Adipocyte (in vitro differentiated cells): Measurements from ENCODE around the gene TMPRSS12.
"Not testable (repeated sequence)": the region's sequence is repeated elsewhere in the genome, so short reads cannot be mapped to it uniquely, and the experiment has no call there.

Experiments used
- DNase-seq: peaks from one replicate; pipeline ENCODE4 v3.0.0-alpha.2; 2015; ENCODE audit warnings: low read depth
- H3K27me3 ChIP-seq: replicated peaks from 2 replicates; pipeline ENCODE4 v1.7.0; 2013; ENCODE audit warnings: mild to moderate bottlenecking, low read length, moderate library complexity; ENCODE audit not compliant: control insufficient read depth, insufficient read depth
- H3K36me3 ChIP-seq: 2 replicates; pipeline ENCODE4 v1.7.0; 2013; ENCODE audit warnings: low read length, mild to moderate bottlenecking, moderate library complexity; ENCODE audit not compliant: control insufficient read depth, insufficient read depth, severe bottlenecking
- H3K4me1 ChIP-seq: 2 replicates; pipeline ENCODE4 v1.7.0; 2013; ENCODE audit warnings: mild to moderate bottlenecking, low read length, moderate library complexity; ENCODE audit not compliant: control insufficient read depth, insufficient read depth
- H3K4me3 ChIP-seq: 2 replicates; pipeline ENCODE4 v1.7.0; 2013; ENCODE audit warnings: mild to moderate bottlenecking, low read length, moderate library complexity
- H3K9ac ChIP-seq: 2 replicates; pipeline ENCODE4 v1.7.0; 2013; ENCODE audit warnings: mild to moderate bottlenecking, low read length, moderate library complexity
- H3K9me3 ChIP-seq: 2 replicates; pipeline ENCODE4 v1.7.0; 2013; ENCODE audit warnings: mild to moderate bottlenecking, low read length, moderate library complexity; ENCODE audit not compliant: control insufficient read depth

The TMPRSS12 gene

GRCh38 chr12:50916292-50916691 lies 73.6 kb downstream of the TMPRSS12 start:
- Histone ChIP-seq H3K9ac (no peak overlapping the region), H3K27me3 (no peaks in the 10 kb centered on the region), H3K9me3 (peaks cover 62% of the 10 kb centered on the region), H3K4me3 (no peak overlapping the region), H3K36me3 (no peaks in the 10 kb centered on the region), H3K4me1 (no peaks in the 10 kb centered on the region)
- no peak for DNase-seq

DNA sequence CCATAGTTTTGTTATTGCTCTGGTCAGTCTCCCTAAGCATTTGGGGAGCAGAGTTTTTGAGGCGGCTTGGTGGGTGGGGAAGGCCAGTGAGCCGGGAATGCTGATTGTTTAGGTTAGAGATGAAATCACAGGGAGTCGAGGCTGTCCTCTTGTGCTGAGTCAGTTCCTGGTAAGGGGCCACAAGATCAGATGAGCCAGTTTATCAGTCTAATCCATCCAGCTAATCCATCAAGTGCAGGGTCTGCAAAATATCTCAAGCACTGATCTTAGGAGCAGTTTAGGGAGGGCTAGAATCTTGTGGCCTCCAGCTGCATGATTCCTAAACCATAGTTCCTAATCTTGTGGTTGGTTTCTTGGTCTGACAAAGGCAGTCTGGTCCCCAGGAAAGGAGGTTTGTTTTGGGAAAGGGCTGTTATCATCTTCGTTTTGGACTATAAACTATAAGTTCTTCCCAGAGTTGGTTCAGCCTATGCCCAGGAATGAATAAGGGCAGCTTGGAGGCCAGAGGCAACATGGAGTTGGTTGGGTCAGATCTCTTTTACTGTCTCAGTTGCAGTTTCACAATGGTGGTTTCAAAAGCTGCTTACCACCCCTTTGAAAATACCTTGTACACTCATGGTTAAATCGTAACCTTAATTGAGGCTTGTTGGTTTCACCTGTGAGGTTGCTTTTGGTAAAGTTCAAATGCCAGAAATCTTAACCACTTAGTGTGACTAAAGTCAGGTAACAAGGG lies 76.0 kb downstream of the TMPRSS12 start:
- DNase-seq, result no peak
- Histone ChIP-seq H3K4me3 (no peak overlapping the region), H3K9me3 (peaks cover 39% of the 10 kb centered on the region), H3K9ac (no peak overlapping the region), H3K27me3 (no peaks in the 10 kb centered on the region), H3K4me1 (peaks cover 15% of the 10 kb centered on the region), H3K36me3 (no peaks in the 10 kb centered on the region)

DNA sequence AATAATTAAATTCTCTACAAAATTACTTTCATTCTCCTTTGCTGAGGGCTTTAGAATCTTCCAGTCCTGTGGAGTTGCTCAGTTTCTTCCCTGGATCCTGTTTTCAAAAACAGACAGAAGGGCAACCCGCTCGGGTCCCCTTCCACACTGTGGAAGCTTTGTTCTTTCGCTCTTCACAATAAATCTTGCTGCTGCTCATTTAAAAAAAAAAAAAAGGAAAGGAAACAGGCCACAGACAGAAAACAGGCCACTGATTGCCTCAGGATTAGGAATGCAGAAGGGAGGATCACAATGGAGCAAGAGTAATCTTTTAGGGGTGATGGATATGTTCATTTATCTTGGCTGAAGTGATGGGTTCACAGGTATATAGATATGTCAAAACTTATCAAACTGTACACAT lies 80.1 kb downstream of the TMPRSS12 start:
- peak; percentile 75 for DNase-seq
- Histone ChIP-seq H3K27me3 (no peaks in the 10 kb centered on the region), H3K4me3 (peak overlapping the region; percentile 99), H3K4me1 (peaks cover 20% of the 10 kb centered on the region), H3K9ac (peak overlapping the region; percentile 99), H3K36me3 (no peaks in the 10 kb centered on the region), H3K9me3 (peaks cover 3% of the 10 kb centered on the region)

- Histone ChIP-seq H3K36me3 (no peaks in the 10 kb centered on the region), H3K4me3 (peak overlapping the region; percentile 99), H3K4me1 (peaks cover 25% of the 10 kb centered on the region), H3K9ac (peak overlapping the region; percentile 99), H3K27me3 (no peaks in the 10 kb centered on the region), H3K9me3 (no peaks in the 10 kb centered on the region)
- DNase-seq, result no peak
Observed at GRCh38 chr12:50923361-50924130, 80.8 kb downstream of the TMPRSS12 start.

GRCh38 chr12:50924131-50924438 lies 81.4 kb downstream of the TMPRSS12 start:
- H3K27me3 ChIP-seq, result no peaks in the 10 kb centered on the region
- no peak for DNase-seq

DNA sequence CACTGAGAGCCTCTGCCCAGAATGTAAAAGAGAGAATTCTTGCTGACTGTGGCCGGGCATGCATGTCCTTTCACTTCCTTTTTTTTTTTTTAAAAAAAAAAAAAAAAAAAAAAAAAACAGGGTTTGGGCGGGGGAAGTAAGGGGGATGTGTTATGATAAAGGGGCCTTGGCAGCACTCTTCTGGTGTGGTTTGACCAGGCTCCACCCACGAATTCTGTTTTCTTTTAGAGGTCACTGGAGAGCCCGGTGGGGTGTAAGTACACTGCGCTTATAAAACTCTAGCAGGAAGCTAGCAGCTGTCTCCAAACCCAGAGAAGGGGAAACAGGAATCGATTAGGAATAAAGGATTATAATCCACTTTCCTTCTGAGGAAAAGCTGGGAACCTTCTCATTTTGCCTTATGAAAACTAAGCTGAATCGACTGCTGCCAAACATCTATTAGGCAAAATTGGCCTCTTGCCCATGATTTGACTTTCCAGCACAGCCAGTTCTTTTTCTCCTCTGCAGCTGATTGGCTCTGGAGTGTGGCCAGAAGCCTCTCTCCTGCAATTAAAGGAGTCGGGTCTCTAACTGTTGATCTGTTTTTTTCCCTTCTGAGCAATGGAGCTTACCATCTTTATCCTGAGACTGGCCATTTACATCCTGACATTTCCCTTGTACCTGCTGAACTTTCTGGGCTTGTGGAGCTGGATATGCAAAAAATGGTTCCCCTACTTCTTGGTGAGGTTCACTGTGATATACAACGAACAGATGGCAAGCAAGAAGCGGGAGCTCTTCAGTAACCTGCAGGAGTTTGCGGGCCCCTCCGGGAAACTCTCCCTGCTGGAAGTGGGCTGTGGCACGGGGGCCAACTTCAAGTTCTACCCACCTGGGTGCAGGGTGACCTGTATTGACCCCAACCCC lies 82.0 kb downstream of the TMPRSS12 start:
- H3K36me3 ChIP-seq, result peaks cover 1% of the 10 kb centered on the region
- H3K4me1 ChIP-seq, result peaks cover 34% of the 10 kb centered on the region
- DNase-seq, result peak; percentile 93
- H3K4me3 ChIP-seq, result peak overlapping the region; percentile 99
- peak overlapping the region; percentile 99 for H3K9ac ChIP-seq
- H3K27me3 ChIP-seq, result no peaks in the 10 kb centered on the region
- no peaks in the 10 kb centered on the region for H3K9me3 ChIP-seq

More at GRCh38 chr12:50924131-50924438, 81.4 kb downstream of the TMPRSS12 start:
- Histone ChIP-seq H3K9ac (peak overlapping the region; percentile 99), H3K9me3 (no peaks in the 10 kb centered on the region), H3K4me3 (peak overlapping the region; percentile 99), H3K36me3 (no peaks in the 10 kb centered on the region), H3K4me1 (peaks cover 29% of the 10 kb centered on the region)

DNA sequence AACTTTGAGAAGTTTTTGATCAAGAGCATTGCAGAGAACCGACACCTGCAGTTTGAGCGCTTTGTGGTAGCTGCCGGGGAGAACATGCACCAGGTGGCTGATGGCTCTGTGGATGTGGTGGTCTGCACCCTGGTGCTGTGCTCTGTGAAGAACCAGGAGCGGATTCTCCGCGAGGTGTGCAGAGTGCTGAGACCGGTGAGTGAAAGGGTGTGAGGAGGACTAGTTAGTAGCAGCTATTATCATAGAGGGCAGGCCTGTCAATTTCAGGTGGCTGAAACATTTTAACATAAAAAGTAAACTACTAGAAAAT lies 82.6 kb downstream of the TMPRSS12 start:
- peaks cover 8% of the 10 kb centered on the region for H3K36me3 ChIP-seq
- H3K9ac ChIP-seq, result peak overlapping the region; percentile 99
- H3K9me3 ChIP-seq, result no peaks in the 10 kb centered on the region
- peak overlapping the region; percentile 99 for H3K4me3 ChIP-seq
- no peak for DNase-seq
- H3K4me1 ChIP-seq, result peaks cover 34% of the 10 kb centered on the region
- H3K27me3 ChIP-seq, result no peaks in the 10 kb centered on the region

DNA sequence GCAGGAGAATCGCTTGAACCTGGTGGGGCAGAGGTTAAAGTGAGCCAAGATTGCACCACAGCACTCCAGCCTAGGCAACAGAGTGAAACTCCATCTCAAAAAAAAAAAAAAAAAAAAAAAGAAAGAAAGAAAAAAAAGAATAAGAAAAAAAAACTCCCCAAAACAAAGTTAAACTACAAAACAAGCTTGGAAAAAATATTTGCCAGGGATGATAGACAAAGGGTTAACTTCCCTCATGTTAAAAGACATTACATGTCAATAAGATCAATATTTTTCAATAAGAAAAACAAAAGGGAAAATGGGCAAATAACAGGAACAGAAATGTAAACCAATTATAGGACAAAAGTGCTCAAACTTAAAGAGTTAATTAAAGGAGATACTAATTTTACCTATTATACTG lies 83.2 kb downstream of the TMPRSS12 start:
- Histone ChIP-seq H3K9me3 (no peaks in the 10 kb centered on the region), H3K36me3 (peaks cover 14% of the 10 kb centered on the region), H3K27me3 (no peaks in the 10 kb centered on the region), H3K4me1 (peaks cover 34% of the 10 kb centered on the region), H3K4me3 (peak overlapping the region; percentile 99), H3K9ac (peak overlapping the region; percentile 99)
- no peak for DNase-seq

DNA sequence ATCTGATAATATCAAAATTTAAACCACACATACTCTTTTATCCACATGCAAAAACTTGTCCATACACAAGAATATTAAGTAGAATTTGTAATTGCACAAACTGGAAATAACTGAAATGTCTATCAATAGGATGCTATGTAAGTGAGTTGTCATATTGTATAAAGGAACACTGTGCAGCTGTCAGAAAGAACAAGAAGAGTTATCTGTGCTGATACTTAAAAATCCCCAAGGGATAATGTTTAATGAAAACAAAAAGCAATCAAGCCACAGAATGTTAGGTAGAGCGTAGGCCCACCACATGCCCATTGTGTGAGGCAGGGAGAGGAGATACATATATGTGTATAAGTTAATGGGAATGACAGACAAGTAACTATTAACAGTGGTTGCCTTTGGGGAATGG lies 83.7 kb downstream of the TMPRSS12 start:
- H3K9me3 ChIP-seq, result no peaks in the 10 kb centered on the region
- peak overlapping the region; percentile 99 for H3K9ac ChIP-seq
- DNase-seq, result no peak
- H3K4me3 ChIP-seq, result peak overlapping the region; percentile 99
- peaks cover 34% of the 10 kb centered on the region for H3K4me1 ChIP-seq
- H3K36me3 ChIP-seq, result peaks cover 19% of the 10 kb centered on the region
- H3K27me3 ChIP-seq, result no peaks in the 10 kb centered on the region

- not testable (repeated sequence) for DNase-seq, H3K9me3 ChIP-seq, H3K27me3 ChIP-seq
- Histone ChIP-seq H3K4me3 (peak overlapping the region; percentile 99), H3K36me3 (peaks cover 24% of the 10 kb centered on the region), H3K9ac (peak overlapping the region; percentile 99), H3K4me1 (peaks cover 36% of the 10 kb centered on the region)
Observed at GRCh38 chr12:50926932-50927331, 84.2 kb downstream of the TMPRSS12 start.

- no peak for DNase-seq
- Histone ChIP-seq H3K9ac (peak overlapping the region; percentile 99), H3K4me1 (peaks cover 36% of the 10 kb centered on the region), H3K27me3 (no peaks in the 10 kb centered on the region), H3K4me3 (peak overlapping the region; percentile 99), H3K9me3 (no peaks in the 10 kb centered on the region), H3K36me3 (peaks cover 28% of the 10 kb centered on the region)
Observed at GRCh38 chr12:50927356-50927755, 84.6 kb downstream of the TMPRSS12 start.
